SU-DHL-6 (cell line): ENCODE results near the gene ARHGDIB.

ENCODE experiments used
- CTCF ChIP-seq: fragments of 200-600 bp; sonication (generic); IDR thresholded peaks from one replicate; pipeline ENCODE4 v1.5.1; 2017; ENCODE audit warnings: antibody characterized with exemption, mild to moderate bottlenecking, low read length, moderate library complexity; ENCODE audit not compliant: insufficient read depth, poor library complexity, severe bottlenecking
- EZH2phosphoT487 ChIP-seq: fragments of 200-600 bp; sonication (generic), shearing (Covaris generic); conservative IDR thresholded peaks from 2 replicates; pipeline ENCODE4 v1.6.1; 2018; ENCODE audit warnings: mild to moderate bottlenecking, antibody characterized with exemption, low read length, moderate library complexity, mixed read lengths

DNA sequence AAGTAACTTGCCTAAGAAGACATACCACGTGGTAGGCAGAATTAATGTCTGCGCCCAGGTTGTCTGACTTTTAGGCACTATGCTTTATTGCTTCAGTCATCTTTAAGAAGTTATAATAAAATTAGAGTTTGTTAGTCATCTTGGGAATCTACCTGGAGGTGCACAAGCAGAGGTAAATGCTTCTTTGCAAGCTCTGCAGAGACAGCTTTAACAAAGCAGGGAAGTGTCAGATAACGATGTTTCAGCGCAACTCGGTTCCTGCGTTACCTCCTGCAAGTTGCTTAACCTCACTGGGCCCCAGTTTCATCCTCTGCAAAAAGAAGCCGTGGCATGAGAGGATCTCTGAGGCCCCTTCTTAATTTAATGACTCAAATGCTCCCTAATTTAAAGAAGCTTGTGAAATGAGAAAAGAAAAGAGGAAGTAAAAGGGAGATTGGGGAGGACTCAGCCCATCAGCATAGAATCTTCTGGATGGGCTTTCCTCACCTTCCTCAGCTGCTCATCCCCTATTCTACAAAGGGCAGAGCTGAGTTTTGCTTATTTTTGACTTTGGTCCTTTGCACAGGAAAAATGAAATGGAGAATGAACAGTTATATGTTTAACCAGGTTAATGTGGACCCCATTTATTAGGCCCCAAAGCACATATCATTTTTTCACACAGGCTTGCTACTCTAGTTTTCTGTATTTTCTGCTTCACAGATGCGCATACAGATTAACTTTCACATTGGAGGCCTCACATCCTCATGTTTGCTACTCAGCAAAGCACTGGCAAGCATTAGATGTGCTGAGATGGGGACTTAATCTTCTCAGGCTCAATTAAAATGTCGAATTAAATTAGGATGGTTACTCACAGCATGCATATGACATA is 5.1 kb downstream of the ARHGDIB start:
- TF ChIP-seq CTCF: no peak
- TF ChIP-seq EZH2phosphoT487: no peak
